Type B pancreatic cell (in vitro differentiated cells): ENCODE results near the gene LDLRAD4. TPM values are rescaled to one million over a fixed set of nuclear protein-coding genes. Genes with fewer than 3 reads are reported as not detected.
"Not testable (repeated sequence)": the region's sequence is repeated elsewhere in the genome, so short reads cannot be mapped to it uniquely, and the experiment has no call there.

Experiments used
- DNase-seq: peaks from one replicate; pipeline ENCODE4 v3.0.0; 2021; ENCODE audit warnings: mixed read lengths; ENCODE audit not compliant: unreplicated experiment; ENCODE audit errors: extremely low spot score
- H3K27ac Mint-ChIP-seq: 2 replicates; pipeline ENCODE4 v1.8.0; 2021; ENCODE audit warnings: mild to moderate bottlenecking, mixed read lengths
- H3K27me3 Mint-ChIP-seq: 2 replicates; pipeline ENCODE4 v1.8.0; 2021; ENCODE audit warnings: mixed read lengths
- H3K36me3 Mint-ChIP-seq: 2 replicates; pipeline ENCODE4 v1.8.0; 2021; ENCODE audit warnings: mixed read lengths
- H3K4me1 Mint-ChIP-seq: one replicate; pipeline ENCODE4 v1.8.0; 2021; ENCODE audit warnings: mixed read lengths; ENCODE audit not compliant: unreplicated experiment
- H3K4me3 Mint-ChIP-seq: 2 replicates; pipeline ENCODE4 v1.8.0; 2021; ENCODE audit warnings: mild to moderate bottlenecking, mixed read lengths
- H3K9me3 Mint-ChIP-seq: 2 replicates; pipeline ENCODE4 v1.8.0; 2021; ENCODE audit warnings: mixed read lengths
- CTCF ChIP-seq: fragments of 200-600 bp; sonication (generic); conservative IDR thresholded peaks from 2 replicates; pipeline ENCODE4 v1.5.0; 2021; ENCODE audit warnings: antibody characterized with exemption, mild to moderate bottlenecking
- total RNA-seq: library from RNA; stranded (reverse); gene quantifications from 2 replicates; pipeline ENCODE4 v1.2.1, GENCODE V29; 2021; ENCODE audit warnings: low replicate concordance

Gene LDLRAD4
- total RNA-seq, 1 donor from 2014 or later = 2.4 TPM

GRCh38 chr18:13338318-13338717, 119.8 kb downstream of the LDLRAD4 start:
- no peak for TF ChIP-seq CTCF
- peaks cover 24% of the 10 kb centered on the region for H3K27me3 Mint-ChIP-seq
- DNase-seq = no peak
- no peaks in the 10 kb centered on the region for H3K4me1 Mint-ChIP-seq
- H3K36me3 Mint-ChIP-seq = no peaks in the 10 kb centered on the region
- H3K4me3 Mint-ChIP-seq = no peak overlapping the region
- H3K27ac Mint-ChIP-seq = no peak overlapping the region
- no peaks in the 10 kb centered on the region for H3K9me3 Mint-ChIP-seq

GRCh38 chr18:13339653-13340052, 121.1 kb downstream of the LDLRAD4 start:
- no peaks in the 10 kb centered on the region for H3K9me3 Mint-ChIP-seq
- peaks cover 24% of the 10 kb centered on the region for H3K27me3 Mint-ChIP-seq
- no peaks in the 10 kb centered on the region for H3K4me1 Mint-ChIP-seq
- DNase-seq = no peak
- H3K27ac Mint-ChIP-seq = no peak overlapping the region
- H3K4me3 Mint-ChIP-seq = no peak overlapping the region
- H3K36me3 Mint-ChIP-seq = no peaks in the 10 kb centered on the region
- no peak for TF ChIP-seq CTCF

- not testable (repeated sequence) for H3K36me3 Mint-ChIP-seq, H3K27me3 Mint-ChIP-seq, H3K27ac Mint-ChIP-seq, H3K4me3 Mint-ChIP-seq, DNase-seq, H3K4me1 Mint-ChIP-seq, H3K9me3 Mint-ChIP-seq
These were observed 127.9 kb downstream of the LDLRAD4 start for GRCh38 chr18:13346449-13346848.

- no peaks in the 10 kb centered on the region for H3K4me1 Mint-ChIP-seq
- no peak overlapping the region for H3K27ac Mint-ChIP-seq
- no peak overlapping the region for H3K4me3 Mint-ChIP-seq
- no peaks in the 10 kb centered on the region for H3K27me3 Mint-ChIP-seq
- no peaks in the 10 kb centered on the region for H3K36me3 Mint-ChIP-seq
- DNase-seq = no peak
- H3K9me3 Mint-ChIP-seq = no peaks in the 10 kb centered on the region
- TF ChIP-seq CTCF = no peak
These were observed 134.7 kb downstream of the LDLRAD4 start for GRCh38 chr18:13353084-13353823.

- no peaks in the 10 kb centered on the region for H3K36me3 Mint-ChIP-seq
- no peak overlapping the region for H3K27ac Mint-ChIP-seq
- H3K4me3 Mint-ChIP-seq = no peak overlapping the region
- no peak for TF ChIP-seq CTCF
- no peaks in the 10 kb centered on the region for H3K4me1 Mint-ChIP-seq
- H3K27me3 Mint-ChIP-seq = no peaks in the 10 kb centered on the region
- no peak for DNase-seq
- no peaks in the 10 kb centered on the region for H3K9me3 Mint-ChIP-seq
These were observed 135.8 kb downstream of the LDLRAD4 start for GRCh38 chr18:13354402-13354801.

- Mint-ChIP-seq H3K27me3 (no peaks in the 10 kb centered on the region), H3K4me3 (no peak overlapping the region), H3K36me3 (no peaks in the 10 kb centered on the region), H3K4me1 (no peaks in the 10 kb centered on the region), H3K27ac (no peak overlapping the region), H3K9me3 (no peaks in the 10 kb centered on the region)
- TF ChIP-seq CTCF = no peak
- no peak for DNase-seq
These were observed 137.5 kb downstream of the LDLRAD4 start for GRCh38 chr18:13356032-13356431.
